GM12873 (cell line): ENCODE results near the gene LPP.

Source experiments
- TF ChIP-seq, protein P1 (sequence below): IDR thresholded peaks from 2 replicates; pipeline ENCODE4 v1.5.1; 2012; ENCODE audit warnings: low read depth, mild to moderate bottlenecking, moderate library complexity, low read length, control low read depth; ENCODE audit not compliant: insufficient read depth; ENCODE audit errors: missing control alignments

LPP gene

GRCh38 chr3:188151438-188151837, 2.5 kb upstream of the LPP start:
- TF ChIP-seq, protein P1, sequence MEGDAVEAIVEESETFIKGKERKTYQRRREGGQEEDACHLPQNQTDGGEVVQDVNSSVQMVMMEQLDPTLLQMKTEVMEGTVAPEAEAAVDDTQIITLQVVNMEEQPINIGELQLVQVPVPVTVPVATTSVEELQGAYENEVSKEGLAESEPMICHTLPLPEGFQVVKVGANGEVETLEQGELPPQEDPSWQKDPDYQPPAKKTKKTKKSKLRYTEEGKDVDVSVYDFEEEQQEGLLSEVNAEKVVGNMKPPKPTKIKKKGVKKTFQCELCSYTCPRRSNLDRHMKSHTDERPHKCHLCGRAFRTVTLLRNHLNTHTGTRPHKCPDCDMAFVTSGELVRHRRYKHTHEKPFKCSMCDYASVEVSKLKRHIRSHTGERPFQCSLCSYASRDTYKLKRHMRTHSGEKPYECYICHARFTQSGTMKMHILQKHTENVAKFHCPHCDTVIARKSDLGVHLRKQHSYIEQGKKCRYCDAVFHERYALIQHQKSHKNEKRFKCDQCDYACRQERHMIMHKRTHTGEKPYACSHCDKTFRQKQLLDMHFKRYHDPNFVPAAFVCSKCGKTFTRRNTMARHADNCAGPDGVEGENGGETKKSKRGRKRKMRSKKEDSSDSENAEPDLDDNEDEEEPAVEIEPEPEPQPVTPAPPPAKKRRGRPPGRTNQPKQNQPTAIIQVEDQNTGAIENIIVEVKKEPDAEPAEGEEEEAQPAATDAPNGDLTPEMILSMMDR: no peak

DNA sequence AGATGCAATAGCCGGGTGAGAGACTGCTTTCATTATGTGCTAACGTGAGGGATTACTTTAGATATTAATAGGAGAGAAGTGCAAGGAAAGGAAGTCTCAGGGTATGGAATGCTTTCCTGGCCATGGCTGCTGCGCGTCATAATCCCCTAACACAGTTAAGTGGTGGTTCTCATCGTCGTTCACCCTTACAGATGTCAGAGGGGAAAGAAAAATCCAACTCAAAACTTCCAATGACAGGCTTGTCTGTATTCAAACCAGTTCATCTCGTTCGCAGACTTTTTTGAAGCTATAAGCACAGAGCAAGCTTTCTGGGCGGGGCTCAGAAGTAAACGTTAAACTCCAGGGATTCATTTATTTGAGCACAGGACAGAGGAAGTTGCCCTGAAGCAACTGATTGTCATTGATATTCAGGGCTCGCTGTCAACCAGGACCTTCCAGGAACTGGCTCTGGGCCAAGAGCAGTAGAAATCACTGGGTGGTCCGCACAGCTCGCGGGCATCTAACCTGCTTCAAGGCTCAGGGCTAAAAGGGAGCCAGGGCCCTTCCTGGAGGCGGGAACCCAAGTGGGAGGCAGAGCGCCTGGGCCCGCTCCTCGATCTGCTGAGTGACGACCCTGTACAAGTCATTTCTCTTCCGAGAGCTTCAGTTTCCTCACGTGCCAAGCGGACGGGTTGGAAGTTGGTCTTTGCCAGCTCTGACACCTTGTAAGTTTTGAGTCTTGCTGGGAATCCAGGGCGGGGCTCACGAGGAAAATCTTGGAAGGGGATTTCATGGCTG, 1.1 kb upstream of the LPP start:
- TF ChIP-seq, protein P1: no peak

GRCh38 chr3:188153437-188154013, 432 bp upstream of the LPP start:
- TF ChIP-seq, protein P1: no peak

DNA sequence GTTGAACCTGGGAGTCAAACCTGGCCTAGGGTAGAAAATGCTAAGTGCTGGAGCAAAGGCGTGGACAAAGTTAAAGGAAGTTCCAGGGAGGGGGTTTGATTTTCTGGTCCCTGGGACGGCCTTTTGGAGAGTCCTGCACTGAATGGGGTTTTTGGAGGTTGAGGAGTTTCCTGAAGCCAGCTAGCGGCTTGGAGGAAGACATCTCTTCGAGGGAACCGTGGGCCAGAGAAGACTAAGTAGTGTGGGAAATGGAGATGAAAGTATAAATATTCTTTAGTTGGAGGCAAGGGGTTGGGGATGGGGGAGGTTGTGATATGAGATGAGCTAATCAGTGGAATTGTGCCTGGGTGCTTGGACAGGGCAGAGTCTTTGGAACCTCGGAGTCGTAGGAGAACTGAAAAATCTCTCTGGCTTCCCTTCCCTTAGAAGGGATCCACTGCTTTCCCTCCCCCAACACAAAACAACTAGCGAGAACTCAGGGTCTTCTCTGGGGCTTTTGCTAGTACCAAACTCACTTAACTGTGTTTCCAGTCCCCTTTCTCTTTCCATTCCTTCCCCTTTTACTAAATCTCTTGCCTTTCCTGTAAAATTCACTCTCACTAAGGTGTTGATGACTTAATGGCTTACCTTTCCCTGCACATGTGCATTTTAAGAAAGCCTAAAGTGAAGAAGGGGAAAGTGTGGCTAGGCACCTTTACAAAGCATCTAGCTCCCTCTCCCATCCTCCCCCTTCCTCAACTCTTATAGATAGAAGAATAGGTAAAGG, 1.0 kb downstream of the LPP start:
- TF ChIP-seq, protein P1: no peak

DNA sequence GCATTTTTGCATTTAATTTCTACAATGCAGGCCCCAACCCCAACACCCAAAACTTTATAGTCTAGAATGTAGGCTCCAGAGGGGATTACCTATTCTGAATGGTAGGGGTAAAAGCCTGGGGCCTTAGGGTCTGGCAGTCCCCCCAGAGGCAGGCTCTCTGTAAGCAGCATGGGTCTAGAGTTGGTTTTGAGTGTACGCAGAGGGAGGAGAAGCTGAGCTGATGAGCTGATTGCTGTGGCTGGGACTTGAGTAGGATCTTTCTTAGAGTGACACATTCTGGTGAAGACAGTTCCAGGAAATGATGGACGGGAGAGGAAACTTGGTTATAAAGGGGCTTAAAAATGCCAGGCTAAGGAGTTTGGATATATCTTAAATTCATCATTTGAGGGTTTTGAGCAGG, 2.1 kb downstream of the LPP start:
- TF ChIP-seq, protein P1: no peak

DNA sequence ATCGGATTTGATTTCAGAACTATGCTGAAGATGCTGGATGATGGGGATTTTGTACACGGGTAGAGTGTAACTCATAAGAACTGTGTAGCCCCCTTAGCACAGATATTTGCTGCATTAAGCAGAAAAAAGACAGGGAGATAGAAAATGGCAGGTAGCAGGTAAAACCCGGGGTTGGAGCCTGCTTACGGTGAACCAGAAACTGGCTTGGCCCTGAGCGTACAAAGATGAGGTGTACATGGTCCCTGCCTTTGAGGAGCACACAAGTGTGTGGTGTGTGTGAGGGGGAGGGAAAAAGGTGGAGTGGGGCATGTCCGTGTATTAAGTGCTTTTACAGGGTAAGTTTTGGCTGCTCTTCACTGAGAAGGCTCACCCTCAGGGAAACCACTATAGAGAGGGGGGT, 3.5 kb downstream of the LPP start:
- TF ChIP-seq, protein P1: no peak

- TF ChIP-seq, protein P1: no peak
Measured at GRCh38 chr3:188157971-188158370, 4.0 kb downstream of the LPP start.
